SU-DHL-6 (cell line): ENCODE measurements around the gene PSPN.
"Not testable (repeated sequence)": the region's sequence is repeated elsewhere in the genome, so short reads cannot be mapped to it uniquely, and the experiment has no call there.

Experiments used
- EZH2phosphoT487 ChIP-seq: fragments of 200-600 bp; sonication (generic), shearing (Covaris generic); conservative IDR thresholded peaks from 2 replicates; pipeline ENCODE4 v1.6.1; 2018; ENCODE audit warnings: mild to moderate bottlenecking, antibody characterized with exemption, low read length, moderate library complexity, mixed read lengths
- TF ChIP-seq, protein P1 (sequence below): fragments of 200-600 bp; sonication (generic); IDR thresholded peaks from one replicate; pipeline ENCODE4 v1.5.1; 2017; ENCODE audit warnings: antibody characterized with exemption, mild to moderate bottlenecking, low read length, moderate library complexity; ENCODE audit not compliant: insufficient read depth, poor library complexity, severe bottlenecking

DNA sequence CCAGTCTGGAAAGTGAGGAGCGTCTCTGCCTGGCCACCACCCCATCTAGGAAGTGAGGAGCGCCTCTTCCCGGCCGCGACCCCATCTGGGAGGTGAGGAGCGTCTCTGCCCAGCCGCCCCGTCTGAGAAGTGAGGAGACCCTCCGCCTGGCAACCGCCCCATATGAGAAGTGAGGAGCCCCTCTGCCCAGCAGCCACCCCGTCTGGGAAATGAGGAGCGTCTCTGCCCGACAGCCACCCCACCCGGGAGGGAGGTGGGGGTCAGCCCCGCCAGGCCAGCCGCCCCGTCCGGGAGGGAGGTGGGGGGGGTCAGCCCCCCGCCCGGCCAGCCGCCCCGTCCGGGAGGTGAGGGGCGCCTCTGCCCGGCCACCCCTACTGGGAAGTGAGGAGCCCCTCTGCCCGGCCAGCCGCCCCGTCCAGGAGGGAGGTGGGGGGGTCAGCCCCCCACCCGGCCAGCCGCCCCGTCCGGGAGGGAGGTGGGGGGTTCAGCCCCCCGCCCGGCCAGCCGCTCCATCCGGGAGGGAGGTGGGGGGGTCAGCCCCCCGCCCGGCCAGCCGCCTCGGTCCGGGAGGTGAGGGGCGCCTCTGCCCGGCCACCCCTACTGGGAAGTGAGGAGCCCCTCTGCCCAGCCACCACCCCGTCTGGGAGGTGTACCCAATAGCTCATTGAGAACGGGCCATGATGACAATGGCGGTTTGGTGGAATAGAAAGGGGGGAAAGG, 20.3 kb downstream of the PSPN start:
- TF ChIP-seq, protein P1, sequence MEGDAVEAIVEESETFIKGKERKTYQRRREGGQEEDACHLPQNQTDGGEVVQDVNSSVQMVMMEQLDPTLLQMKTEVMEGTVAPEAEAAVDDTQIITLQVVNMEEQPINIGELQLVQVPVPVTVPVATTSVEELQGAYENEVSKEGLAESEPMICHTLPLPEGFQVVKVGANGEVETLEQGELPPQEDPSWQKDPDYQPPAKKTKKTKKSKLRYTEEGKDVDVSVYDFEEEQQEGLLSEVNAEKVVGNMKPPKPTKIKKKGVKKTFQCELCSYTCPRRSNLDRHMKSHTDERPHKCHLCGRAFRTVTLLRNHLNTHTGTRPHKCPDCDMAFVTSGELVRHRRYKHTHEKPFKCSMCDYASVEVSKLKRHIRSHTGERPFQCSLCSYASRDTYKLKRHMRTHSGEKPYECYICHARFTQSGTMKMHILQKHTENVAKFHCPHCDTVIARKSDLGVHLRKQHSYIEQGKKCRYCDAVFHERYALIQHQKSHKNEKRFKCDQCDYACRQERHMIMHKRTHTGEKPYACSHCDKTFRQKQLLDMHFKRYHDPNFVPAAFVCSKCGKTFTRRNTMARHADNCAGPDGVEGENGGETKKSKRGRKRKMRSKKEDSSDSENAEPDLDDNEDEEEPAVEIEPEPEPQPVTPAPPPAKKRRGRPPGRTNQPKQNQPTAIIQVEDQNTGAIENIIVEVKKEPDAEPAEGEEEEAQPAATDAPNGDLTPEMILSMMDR = not testable (repeated sequence)
- TF ChIP-seq EZH2phosphoT487 = not testable (repeated sequence)
